GM21529 (cell line): Measurements from ENCODE around the gene CENPI.
A peak's percentile ranks its signal among the peaks of the same experiment; 100 is the strongest.
"Not testable (repeated sequence)": the region's sequence is repeated elsewhere in the genome, so short reads cannot be mapped to it uniquely, and the experiment has no call there.

Experiments
- ATAC-seq: cut with Tn5 transposase; IDR thresholded peaks from one replicate; pipeline ENCODE4 v1.9.1; 2021; ENCODE audit not compliant: unreplicated experiment

Gene CENPI, protein sequence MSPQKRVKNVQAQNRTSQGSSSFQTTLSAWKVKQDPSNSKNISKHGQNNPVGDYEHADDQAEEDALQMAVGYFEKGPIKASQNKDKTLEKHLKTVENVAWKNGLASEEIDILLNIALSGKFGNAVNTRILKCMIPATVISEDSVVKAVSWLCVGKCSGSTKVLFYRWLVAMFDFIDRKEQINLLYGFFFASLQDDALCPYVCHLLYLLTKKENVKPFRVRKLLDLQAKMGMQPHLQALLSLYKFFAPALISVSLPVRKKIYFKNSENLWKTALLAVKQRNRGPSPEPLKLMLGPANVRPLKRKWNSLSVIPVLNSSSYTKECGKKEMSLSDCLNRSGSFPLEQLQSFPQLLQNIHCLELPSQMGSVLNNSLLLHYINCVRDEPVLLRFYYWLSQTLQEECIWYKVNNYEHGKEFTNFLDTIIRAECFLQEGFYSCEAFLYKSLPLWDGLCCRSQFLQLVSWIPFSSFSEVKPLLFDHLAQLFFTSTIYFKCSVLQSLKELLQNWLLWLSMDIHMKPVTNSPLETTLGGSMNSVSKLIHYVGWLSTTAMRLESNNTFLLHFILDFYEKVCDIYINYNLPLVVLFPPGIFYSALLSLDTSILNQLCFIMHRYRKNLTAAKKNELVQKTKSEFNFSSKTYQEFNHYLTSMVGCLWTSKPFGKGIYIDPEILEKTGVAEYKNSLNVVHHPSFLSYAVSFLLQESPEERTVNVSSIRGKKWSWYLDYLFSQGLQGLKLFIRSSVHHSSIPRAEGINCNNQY

DNA sequence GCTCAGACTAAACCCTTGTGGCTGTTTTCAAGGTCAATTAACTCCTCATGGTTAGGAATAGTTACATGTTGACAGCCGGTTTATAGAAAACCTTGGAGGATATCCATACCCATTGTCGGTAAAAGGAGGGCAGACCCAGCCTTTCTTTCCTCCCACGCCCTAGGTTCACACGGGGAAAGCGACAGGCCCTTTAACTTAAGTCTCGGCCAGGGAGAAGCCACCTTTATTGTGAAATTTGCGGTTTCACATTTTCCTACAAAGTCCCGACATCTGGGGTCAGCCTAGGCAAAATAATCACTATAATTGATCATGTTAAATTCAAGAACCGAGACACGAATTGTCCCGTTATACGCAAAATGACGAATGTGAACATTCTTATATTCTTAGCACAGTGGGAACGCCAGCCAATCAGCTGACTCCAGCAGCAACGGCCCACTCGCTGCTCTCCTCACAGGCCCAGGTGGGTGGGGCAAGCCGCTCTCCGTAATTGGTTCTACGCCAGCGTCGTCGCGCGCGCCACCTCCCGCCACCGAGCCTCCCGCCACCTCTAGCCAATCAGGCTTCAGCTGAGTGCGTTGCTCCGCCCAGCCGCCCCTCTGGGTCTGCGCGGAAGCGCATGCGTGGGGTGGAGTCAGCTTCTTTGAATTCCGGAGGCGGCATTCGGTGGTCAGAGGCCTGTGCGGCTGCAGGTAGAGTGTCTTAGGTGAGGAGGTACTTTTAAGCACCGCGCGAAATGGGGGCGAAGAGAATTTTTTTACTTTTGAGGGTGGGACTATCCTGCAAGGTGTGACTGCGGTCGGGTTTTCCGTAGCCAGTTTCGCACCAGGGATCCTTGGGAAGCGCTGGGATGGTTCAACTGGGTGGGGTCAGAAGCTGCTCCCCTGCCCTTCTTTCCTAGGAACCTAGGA lies at the start of gene CENPI:
TSS of gene CENPI (plus strand) at position 659 of the 908 bp plus-strand sequence. CDS start 2,867 bp downstream, outside the sequence.
- peak; percentile 99 for ATAC-seq

DNA sequence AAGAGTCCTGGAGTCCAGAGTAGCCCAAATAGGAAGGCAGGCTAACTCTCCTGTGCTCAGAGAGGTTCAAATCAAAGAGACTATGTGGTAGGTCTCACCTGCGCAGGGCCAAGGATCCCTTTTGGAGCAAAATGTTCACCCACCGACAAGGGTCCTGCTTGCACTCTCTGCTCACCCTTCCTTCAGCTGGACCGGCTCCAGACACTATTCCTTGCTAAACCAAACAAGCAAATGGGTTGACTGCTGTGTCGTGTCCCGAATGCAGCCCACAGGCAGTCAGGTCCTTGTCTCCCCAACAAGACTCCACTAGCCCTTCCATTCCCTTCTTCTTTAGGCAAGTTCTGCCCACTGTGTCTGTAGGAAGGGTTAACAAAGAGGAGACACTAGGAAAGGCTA lies 46.9 kb upstream of the CENPI start:
- ATAC-seq = peak; percentile 6

DNA sequence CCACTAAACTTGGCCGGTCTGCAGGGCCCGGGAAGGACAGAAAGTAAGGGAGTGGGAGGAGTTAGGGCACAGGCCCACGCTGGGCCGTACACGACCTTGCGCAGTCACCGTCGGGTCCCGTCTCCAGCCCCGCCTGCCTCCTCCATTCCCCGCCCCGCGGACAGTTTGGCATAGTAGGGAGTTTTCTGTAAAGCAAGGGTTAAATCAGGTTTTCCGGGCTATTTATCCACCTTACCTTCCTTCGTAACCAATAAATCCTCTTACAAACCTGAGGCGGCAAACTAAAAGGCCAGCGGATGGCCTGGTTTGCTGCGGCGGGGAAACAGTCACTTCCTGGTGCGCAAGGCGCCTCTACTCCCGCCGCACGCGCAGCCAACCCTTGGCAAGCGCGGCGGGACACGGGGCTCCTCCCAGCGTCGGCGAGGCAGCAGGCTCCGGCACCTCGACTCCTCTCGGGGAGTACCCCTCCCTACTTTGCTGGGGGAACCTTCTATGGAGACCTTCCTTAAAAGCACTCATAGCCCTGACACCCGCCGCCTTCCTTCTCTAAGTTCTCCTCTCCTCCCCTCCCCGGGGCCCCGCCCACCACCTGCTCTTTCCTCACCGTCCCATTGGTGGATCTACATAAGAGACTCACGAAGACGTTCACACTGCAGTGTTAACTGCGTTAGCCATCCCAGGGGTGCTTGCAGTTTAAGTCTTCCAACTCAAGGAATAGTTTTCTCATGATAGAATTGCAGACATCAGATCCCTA lies 46.3 kb upstream of the CENPI start, which contains the start of gene TRMT2B:
TSS of gene TRMT2B (minus strand) at position 563 of the 754 bp plus-strand sequence. CDS start 9,822 bp downstream, outside the sequence.
- ATAC-seq = peak; percentile 92

DNA sequence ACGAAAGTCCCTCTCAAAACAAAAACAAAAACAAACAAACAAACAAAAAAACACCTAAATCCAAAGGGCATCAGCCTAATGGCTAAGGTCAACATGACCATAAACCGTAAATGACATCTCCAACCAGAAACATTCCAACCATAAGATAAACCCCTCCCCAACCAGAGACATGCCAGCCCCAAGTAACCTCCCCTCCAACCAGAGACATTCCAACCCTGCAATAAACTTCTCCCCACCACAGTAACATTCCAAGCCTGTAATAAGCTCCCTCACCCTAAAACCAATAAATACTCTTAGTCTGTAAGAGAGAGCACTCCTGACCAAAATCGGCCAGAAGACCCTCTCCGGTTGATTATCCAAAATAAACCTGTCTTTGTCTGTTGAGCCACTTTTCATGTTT lies 41.5 kb upstream of the CENPI start:
- not testable (repeated sequence) for ATAC-seq

DNA sequence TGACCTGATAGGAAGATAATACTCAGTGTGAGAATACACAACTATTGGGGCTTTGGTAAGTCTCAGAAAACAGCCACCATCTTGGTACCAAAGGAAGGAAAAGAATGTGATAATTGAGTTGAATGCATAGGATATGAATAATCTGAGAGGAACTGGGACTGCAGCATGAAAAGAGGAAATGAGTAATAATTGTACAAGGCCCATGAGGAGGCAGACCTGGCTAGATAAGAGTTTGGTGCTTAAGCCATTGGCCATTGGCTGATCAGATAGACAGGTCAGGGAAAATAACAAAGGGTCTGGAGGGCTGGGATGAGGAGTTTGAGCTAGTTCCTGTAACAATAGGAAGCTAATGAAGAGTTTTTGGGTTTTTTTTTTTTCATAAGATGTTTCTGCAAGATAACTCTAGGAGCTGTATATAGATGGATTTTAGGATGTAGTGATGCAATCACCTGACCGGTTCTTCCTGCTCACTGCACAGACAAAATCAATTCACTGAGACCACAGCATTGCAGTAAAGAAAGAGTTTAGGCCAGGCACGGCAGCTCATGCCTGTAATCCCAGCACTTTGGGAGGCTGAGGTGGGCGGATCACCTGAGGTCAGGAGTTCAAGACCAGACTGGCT lies 40.8 kb upstream of the CENPI start:
- peak; percentile 92 for ATAC-seq

DNA sequence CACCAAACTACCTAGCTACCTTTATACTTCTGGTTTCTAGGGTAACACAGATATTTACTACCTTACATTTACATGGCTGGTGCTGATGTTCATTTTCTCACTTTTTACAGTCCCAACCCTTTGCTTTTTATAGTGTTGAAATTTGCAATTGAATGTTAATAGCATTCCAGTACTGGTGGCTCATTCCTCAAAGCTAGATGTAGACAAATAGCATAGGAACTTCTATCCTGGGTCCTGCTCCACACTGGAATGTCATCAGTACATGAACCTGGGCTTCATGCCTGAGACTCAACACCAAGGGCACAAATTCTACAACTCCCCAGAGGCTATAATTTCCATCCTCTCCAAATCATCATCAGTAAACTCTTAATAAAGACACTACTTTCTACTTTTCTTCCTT lies 35.8 kb upstream of the CENPI start:
- ATAC-seq = no peak

DNA sequence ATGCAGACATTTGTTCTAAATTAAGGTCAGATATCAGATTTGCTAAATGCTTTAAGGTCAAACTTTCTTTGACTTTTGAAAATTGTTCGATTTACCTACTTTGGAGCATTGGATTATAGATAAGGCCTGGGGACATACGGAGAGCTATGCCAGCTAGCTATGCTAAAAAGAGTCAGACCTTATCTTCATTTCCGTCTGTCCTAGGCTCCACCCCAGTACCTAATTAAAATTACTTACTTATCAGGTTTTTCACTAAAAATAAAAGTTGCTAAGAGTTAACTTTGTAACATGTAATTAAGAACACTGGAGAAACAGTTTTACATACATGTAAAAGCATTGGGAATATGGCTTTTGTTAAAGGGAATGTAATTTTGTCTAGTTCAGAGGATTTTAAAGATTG lies 26.4 kb upstream of the CENPI start:
- ATAC-seq = no peak

DNA sequence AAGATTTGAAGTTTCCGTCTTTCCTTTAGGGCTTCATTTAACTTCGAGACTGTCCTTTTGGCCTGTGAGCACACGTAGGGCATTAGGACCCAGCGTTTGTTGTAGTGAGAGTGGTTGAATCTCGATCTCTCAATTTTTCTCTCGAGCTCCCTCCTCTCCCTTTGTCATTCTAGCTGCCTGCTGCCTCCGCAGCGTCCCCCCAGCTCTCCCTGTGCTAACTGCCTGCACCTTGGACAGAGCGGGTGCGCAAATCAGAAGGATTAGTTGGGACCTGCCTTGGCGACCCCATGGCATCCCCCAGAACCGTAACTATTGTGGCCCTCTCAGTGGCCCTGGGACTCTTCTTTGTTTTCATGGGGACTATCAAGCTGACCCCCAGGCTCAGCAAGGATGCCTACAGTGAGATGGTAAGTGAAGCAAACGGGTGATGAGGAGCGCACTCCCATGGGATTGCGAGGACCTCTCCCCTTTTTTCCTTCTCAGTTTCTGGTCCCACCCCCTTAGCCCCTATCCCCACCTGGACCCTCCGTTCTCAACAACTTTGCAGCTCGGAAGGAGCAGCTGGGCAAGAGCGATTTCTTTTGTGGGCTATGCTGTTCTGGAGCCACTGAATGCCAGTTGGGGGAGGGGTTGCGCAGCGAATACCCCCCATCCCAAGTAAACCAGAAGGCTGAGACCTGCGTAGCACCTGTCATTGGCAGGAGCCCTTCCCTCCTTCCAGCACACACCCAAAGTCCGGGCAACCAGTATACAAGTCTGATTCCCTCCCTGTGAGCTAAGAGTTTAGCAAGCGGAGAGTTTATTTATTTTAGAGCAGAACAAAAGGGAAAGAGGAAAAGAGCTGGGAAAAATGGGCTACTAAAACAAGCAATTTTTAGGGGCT lies 19.0 kb upstream of the CENPI start, which contains the start of gene TMEM35A:
TSS of gene TMEM35A (plus strand) at position 164 of the 883 bp plus-strand sequence. CDS start at position 288, 124 bp downstream.
- ATAC-seq = no peak

DNA sequence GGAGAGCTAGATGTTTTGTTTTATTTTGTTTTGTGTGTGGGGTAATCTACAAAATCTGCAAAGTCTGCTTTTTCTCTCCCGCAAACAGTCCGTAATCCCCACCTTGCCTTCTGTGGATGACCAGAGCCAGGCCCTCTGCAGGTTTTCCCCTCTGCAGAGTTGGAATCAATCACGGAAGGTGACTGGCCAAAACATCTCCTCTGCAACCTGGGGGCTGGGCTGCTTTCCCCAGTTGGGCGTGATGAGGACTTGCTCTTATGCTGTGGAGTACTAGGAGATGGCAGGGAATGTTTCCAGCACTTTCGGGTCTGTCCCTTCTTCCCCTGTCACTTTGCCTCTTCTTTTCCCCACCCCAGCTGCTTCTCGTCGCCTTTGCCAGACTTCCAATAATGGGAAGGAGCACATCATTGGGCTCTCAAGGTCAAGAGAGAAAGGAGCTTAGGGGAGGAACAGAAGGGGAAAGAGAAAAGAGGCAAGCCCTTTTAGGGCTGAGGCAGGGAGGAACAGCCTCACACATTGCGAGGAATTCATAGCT lies 18.2 kb upstream of the CENPI start:
- no peak for ATAC-seq

DNA sequence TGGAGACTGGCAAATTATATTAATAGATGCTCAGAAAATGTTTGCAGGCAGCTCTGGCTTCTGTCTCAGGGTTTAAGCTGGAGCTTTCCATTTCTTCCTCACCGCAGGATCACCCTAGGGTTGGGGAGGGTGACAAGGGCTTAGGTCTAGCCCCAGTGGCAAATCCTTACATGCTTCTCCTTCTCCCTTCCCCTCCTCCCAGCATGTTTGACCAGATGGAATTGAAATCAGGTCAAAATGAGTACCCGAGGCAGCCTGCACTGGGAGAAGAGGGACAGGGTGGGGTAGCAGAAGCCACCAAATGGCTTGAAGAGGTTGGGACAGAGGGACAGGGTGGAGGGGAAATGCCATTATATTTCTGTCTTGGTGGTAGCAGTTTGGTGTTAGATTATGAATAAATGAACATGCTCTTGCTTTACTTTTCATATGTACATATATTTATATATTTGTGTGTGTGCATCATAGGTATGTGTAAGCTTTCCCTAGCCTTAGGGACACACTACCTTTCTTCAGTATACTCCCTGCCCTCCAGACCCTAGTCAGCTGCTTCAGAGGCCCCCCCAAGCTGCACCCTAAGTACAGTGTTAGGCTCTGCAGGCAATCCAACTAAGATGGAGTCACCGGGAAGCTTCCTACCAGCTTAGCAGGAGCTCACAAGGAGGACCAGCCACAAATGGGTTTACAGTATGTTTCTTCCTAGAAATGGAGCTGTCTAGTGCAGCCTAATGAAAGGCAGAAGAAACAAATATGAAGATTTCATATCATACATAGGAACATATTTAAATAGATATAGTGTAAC lies 17.5 kb upstream of the CENPI start:
- ATAC-seq = no peak

DNA sequence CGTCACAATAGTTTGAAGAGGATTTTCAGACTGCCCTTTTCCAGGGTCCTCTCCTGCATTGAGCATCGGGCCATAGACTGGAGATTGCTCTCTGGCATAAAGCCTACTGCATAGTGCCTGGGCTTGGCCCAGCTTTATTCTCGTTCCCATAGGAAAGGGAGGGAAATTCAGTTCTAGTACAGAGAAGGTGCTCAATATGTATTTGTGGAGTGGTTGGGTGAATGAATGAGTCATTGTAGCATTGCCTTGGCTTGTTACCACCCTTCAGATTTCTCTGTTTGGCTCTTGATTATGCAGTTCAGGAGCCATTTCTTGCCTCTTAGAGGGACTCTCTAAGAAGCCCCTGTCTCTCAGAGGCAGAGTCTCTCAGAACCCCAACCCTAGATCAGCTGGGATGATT lies 16.8 kb upstream of the CENPI start:
- ATAC-seq = no peak

DNA sequence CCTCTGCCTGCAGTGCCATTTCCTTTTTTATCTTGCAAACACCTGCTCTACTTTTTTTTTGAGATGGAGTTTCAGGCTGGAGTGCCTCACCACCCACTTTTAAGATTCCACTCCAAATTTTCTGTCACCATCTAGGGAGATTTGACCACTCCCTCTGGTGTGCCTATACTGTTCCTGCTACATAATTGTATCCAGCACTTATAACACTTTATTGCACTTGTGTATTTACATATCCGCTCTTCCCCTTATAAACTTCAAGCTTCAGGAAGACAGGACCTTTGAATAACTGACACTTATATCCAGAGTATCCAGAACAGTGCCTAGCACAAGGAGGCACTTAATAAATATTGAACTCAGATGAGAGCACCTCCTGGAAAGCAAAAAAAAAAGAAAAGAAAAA lies 6.2 kb upstream of the CENPI start:
- no peak for ATAC-seq

DNA sequence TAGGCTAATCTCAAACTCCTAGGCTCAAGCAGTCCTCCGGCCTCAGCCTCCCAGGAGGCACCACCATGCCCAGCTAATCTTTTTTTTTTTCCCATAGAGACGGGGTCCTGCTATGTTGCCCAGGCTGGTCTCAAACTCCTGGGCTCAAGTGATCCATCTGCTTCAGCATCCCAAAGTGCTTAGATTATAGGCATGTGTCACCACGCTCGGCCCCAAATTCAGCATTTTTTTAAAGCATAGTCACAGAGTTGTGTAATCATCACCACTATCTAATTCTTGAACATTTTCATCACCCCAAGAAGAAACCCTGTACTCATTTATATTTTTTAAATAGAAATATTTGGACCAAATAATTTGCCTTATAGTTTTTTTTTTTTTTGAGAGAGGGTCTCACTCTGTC lies 10.3 kb downstream of the CENPI start:
- ATAC-seq = no peak

DNA sequence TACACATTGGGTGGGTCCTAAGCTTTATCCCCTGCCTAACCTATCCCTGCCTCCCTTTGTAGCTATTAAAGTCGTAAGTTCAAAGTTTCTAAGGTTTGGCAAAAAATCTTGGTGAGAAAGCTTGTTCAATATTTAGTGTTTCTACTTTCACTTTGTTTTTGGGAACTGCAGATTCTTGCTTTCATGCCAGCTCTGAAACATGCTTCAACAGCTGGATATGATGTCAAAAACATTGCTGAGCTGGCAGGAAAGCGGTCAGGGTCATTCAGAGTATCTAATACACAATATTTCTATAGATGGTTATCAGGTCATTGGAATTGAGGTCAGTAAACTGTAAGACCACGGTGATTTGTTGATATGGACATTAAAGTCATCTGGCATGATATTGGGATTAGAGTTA lies 19.7 kb downstream of the CENPI start:
- no peak for ATAC-seq

DNA sequence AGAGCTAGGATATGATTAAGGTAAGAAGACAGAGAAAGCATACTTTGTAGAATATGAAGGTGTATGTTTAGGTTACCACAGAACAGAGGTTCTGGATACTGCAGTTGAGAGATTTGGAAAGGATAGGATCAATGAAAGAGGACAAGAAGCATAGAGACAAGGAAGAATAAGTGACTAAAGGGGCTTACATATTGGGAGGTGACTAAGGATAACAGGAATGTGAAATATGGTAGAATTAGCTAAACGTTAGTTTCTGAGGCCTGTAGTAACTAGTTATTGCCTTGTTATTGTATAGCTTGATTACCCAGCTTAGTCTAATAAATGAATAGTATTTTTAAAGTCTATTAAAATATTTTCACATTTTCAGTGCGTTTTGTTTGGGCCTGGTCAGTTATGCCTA lies 38.2 kb downstream of the CENPI start:
- ATAC-seq = no peak
